Colon (tissue), 2 donors: Measurements from ENCODE around the gene APOB.

ENCODE experiments used
- FAIRE-seq: peaks from 2 replicates; lab custom pipeline; 2012; peaks lifted over from hg19 to GRCh38; lab: Jason Lieb, UNC
- donor health status: control.
- donor health status: control.

Gene APOB, protein sequence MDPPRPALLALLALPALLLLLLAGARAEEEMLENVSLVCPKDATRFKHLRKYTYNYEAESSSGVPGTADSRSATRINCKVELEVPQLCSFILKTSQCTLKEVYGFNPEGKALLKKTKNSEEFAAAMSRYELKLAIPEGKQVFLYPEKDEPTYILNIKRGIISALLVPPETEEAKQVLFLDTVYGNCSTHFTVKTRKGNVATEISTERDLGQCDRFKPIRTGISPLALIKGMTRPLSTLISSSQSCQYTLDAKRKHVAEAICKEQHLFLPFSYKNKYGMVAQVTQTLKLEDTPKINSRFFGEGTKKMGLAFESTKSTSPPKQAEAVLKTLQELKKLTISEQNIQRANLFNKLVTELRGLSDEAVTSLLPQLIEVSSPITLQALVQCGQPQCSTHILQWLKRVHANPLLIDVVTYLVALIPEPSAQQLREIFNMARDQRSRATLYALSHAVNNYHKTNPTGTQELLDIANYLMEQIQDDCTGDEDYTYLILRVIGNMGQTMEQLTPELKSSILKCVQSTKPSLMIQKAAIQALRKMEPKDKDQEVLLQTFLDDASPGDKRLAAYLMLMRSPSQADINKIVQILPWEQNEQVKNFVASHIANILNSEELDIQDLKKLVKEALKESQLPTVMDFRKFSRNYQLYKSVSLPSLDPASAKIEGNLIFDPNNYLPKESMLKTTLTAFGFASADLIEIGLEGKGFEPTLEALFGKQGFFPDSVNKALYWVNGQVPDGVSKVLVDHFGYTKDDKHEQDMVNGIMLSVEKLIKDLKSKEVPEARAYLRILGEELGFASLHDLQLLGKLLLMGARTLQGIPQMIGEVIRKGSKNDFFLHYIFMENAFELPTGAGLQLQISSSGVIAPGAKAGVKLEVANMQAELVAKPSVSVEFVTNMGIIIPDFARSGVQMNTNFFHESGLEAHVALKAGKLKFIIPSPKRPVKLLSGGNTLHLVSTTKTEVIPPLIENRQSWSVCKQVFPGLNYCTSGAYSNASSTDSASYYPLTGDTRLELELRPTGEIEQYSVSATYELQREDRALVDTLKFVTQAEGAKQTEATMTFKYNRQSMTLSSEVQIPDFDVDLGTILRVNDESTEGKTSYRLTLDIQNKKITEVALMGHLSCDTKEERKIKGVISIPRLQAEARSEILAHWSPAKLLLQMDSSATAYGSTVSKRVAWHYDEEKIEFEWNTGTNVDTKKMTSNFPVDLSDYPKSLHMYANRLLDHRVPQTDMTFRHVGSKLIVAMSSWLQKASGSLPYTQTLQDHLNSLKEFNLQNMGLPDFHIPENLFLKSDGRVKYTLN (N-terminal part only)

DNA sequence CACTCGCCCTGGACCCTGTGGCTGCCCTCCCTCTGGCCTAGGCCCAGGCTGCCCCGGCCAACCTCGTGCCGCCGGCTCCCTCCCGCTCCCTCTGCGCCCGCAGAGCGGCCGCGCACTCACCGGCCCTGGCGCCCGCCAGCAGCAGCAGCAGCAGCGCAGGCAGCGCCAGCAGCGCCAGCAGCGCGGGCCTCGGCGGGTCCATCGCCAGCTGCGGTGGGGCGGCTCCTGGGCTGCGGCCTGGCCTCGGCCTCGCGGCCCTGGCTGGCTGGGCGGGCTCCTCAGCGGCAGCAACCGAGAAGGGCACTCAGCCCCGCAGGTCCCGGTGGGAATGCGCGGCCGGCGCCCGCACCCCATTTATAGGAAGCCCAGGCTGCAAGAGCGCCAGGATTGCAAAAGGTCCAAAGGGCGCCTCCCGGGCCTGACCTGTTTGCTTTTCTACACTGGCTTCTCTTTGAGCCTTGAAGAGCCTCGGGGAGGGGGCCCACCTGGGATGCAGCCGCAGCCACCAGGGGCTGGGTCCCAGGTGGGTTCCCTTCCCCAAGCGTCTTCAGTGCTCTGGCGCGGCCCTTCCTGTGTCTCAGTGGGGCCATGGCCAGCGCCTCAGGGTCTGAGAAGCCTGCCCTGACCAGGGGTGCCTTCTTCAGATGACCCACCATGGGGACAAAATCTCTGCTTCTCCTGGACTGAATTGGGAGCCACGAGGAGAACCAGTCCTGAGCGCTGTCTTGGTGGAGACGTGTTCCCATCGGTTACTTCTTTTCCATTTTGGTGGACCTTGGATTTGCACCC, at the start of gene APOB:
Gene APOB, minus strand, starts transcription at position 330 of the 789 bp plus-strand sequence. Its CDS starts 128 bp downstream, at position 202.
- FAIRE-seq: no peak

DNA sequence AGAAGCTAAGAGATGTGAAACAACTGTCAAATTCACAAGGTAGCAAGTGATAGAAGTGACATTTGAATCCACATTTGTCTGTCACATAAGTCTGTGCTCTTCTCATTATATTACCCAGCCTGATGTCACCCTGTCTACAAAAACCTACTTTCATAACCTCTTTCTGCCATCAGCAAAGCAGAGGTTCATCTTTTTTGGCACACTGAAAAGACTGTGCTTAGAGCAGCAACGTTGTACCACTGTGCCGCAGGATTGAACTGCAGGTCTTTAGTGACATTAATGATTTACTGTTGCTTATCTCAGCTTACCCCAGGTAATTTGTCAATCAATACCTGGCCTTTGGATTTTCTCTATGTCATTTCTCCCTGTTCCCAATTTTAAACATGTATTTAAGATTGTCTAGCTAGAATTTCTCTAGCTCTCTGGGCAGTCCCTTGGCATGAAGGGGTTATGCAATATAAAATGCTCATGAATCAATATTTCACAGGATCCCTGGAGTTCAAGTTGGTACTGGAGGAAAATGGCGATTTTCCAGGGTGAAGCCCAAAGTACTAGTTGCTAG, 48.5 kb upstream of the APOB start:
- no peak for FAIRE-seq

DNA sequence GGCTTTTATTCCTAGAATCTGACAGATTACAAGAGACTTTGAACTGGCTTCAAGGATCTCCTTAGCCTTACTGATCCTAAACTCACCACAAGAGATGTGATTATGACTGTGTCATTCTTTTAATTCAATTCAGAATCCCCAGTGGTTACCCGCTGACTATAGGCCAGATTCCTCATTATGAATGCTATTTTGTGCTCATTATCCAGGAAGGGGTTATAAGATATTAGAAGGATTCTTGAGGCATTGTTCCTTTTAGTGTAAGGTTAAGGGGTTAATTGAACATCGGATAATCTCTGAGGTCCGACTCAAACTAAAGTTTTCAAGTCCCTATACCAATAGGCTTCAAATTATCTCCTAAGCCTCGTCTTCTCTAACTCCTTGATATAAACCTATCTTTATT, 40.5 kb upstream of the APOB start:
- FAIRE-seq: no peak

DNA sequence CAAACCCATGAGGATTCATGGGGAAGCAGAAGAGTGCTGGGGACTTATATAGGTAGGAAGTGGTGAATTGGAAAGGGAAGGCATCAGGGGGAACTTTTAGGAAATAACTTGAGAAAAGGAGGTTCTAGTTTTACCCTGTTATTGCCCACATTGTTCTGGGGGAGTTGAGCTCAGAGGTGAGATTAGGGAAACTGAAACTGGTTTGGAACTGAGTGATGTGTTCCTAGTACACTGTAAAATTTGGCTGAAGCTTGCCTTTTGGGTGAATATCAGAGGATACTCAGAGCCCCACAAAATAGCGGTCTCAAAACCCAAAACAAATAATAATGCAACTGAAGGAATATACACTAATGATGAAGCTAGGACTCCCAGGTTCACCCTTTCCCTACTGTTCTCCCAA, 39.6 kb upstream of the APOB start:
- no peak for FAIRE-seq

DNA sequence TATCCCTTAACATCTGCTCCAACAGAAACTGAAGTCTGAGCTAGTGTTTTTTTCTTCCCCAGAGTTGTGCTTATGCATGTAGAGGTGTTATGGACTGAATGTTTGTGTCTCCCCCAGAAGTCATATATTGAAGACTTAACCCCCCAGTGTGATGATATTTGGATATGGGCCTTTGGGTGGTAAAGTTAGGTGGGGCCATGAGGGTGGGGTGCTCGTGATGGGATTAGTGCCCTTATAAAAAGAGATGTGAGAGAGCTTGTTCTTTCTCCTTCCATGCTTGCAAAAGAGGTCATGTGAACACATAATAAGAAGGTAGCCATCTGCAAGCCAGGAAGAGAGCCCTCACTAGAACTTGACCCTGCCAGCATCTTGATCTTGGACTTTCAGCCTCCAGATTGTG, 34.4 kb upstream of the APOB start:
- no peak for FAIRE-seq

DNA sequence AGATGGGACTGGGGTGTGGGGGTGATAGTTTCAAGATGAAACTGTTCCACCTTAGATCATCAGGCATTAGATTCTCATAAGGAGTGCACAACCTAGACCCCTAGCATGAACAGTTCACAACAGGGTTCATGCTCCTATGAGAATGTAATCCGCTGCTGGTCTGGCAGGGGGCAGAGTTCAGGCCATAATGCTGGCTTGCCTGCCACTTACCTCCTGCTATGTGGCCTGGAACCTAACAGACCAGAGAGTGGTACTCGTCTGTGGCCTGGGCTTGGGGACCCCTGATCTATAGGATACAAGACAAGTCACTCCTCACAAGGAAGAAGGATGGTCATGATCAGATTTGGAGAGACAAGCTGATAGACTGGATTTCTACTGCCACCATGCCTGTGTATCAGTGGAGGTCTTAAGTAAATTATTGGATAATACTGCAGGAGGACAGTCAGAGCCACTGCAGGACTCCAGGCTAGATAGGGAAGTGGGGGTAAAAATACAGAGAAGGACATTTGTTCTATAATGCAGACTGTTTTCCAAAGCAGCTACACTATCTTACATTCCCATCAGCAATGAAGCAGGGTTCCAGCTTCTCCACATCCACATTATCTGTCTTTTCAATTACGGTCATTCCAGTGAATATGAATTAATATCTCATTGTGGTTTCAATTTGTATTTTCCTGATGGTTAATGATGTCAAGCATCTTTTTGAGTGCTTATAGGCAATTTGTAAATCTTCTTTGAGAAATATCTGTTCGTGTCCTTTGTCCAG, 28.8 kb upstream of the APOB start:
- FAIRE-seq: no peak

DNA sequence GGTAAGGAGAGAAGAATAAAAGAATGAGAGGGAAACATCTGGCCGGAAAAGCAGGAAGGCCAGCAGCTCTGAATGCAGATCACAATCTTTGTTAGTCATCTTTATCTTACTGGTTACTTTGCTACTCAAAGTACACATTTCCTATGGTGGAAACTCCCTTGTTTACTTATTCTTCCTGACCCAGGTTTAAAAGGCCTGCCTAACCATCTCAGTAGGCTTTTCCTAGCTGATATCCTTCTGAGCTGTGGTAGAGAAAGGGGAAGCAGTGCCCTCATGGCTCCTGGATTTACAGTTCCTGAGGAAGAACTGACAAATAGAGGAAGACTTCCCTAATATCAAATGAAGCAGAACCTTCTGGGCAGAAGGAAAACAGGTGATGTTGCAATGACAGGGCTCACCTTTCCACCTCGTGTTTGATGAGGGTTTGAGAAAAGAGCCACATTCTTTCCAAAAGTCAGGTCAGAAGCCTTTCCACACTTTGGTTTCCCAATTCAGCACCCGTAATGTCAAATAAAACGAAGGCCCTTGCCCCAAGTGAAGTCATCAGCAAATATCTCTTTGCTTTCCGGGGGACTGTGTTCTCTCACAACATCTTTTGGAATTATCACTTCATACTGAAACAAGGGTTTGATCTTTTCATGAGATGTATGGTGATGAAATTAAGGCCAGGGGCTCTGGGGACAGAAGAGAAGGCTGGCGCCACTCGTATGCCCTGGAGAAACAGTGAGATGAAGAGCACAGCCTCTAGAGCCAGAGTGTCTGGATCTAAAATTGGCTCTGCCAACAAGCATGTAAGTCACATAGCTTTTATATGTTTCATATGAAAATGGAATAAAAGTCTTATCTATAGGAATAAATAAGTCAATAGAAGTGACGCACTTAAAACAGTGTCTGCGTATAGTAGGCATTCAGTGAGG, 26.7 kb upstream of the APOB start:
- FAIRE-seq: no peak

DNA sequence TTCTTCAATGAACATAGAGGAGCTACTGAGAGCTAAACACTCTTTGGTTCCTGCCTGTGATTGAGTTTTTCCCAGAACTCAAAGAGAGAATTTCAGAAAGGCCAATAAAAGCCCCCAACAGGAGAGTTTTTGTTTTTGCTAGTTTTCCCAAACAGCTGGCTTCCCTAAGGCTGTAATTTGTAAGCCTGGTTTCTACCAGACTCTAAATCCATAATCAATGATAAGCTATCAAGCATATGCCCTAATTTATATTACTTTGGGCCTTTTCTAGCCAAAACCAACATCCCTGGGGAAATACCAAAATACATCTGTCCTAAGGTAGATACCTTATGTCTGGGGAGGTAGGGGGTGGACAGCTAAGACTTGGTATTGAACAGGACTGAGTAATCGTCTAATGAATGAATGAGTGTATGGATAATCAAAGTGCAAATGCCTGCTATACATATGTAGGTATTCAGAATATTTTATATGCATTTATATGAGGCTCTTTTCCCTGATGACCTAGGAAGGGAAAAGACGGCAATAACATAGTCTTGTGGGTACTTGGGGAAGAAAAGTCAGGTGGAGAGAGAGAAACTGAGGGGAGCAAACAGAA, 26.0 kb upstream of the APOB start:
- FAIRE-seq: no peak

DNA sequence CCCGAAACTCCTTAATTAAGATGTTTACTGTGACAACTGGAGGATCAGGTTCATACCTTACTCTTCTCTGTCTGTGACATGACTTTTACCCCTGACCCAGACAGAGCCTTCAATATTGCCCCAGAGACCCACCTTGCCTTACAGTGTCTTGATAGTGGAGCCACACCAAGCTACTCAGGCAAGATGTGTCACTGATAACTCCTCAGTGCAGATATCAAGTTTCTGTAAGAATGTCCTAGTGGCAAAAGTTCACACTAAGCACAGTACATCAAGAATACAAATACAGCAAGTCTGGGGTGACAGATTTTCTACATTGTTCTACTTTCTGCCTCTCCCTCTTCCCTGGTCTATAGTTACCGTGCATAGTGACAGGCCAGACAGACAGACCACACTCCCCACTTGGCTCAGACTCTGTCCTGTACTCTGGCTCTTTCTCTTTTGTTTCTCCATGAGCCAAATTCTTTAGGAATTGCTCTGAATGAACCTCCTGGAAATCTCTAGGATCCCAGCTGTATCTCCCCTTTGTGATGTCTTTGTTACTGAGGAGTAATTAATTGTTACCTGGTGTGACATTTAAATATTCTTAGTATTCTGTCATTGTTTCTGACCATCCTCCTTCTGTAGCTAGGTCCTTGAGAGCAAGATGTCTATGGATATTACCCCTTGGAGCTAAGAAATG, 24.1 kb upstream of the APOB start:
- no peak for FAIRE-seq

DNA sequence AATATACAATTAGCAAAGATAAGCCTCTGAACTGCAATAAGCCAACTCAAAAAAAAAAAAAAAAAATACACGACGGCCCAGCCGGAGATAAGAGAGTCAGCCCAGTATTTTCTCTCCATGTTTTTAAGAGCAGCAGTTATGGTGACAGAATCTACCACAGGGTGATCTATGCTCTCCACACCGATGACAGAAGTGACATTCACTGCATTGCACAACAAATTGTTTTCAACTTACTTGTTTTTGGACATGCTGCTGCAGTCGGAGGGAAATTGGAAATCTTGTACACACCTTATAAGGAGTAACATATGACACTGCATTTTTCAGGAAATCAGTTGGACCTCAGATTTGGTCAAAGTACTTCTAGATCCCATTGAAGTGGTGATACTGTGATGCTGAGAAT, 23.3 kb upstream of the APOB start:
- FAIRE-seq: no peak

DNA sequence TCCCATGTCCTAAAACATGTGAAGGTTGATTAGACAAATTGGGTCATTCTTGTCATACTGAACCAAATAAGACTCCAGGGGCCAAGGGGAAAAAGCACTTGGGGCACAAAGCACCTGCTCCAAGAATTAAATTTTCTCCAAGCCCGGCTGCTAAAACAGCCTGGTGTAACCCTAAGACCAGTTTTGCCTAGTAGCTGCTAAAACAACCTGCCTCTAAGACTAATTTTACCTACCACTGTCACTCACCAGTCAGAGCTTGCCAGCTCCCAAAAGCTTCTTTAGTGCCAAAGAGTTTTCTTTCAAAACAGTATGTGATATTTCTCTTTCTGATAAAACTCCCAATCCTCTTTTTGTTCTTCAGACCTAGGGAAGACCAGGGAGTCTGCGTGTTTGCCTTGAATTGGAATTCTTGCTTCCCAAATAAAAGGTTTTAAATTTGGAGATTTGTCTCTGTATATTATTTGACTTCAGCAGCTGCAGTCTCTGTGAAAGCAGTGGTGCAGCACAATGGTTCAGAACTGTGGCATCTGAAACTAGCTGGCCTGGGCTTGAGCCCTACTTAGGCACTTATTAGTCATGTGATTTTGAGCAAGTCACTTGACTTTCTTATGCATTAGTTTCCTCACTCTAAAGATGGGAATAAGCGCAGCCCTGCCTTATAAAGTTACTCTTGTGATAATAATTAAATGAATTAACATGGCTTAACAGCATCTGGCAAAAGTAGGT, 16.2 kb upstream of the APOB start:
- FAIRE-seq: no peak

DNA sequence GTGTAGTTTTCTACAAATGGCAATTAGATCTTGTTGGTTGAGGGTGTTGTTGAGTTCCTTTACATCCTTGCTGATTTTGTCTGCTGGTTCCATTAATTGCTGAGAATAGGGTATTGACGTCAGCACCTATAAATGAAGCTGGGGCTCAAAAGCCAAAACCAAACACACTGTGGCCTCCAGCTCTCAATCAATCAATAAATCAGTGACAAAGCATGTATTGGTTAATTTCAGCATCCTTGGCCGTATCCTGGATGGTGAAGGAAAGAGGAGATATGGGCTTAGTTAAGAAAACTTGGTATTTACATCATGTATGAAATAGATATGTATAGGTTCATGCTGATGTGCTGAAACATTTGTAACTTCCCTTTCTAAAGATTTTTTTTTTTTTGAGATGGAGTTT, 13.2 kb upstream of the APOB start:
- FAIRE-seq: no peak

DNA sequence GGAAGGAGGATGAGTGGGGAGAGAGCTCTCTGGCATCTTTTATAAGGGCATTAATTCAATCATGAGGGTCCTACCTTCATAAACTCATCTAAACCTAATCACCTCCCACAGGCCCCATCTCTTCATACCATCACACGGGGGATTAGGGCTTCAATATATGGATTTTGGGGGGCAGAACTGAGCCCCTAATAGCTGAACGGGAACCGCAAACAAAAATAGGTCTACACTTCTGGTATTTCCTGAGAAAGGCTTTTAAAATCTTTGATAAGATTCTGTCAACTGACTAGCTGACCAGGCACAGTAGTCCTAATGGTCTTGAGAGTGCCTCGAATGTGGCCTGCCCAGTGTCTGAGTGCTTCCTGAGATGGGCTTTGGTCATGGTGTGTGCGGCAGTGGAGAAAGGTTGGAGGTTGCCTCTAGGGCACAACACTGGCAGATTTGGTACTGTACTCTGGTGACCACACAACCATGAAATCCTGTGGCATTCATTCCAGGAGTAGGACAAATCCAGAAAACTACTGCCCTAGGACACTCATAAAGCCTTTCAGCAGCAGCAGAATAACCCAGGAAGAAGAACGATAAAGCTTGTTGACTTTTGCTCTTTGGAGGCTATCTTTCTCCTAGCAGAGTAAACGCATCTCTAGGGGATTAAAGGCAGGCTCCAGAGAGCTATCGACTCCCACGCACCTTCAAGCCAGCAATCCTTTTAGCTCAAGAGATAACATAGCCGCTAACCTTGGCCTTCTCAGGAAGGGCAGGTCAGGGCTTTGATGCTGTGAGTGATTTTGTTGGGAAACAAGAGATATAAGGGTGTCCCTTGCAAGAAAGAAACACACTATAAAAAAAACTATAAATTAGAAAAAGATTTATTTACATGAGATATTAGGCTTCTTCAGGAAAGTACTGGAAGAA, 12.3 kb upstream of the APOB start:
- no peak for FAIRE-seq

DNA sequence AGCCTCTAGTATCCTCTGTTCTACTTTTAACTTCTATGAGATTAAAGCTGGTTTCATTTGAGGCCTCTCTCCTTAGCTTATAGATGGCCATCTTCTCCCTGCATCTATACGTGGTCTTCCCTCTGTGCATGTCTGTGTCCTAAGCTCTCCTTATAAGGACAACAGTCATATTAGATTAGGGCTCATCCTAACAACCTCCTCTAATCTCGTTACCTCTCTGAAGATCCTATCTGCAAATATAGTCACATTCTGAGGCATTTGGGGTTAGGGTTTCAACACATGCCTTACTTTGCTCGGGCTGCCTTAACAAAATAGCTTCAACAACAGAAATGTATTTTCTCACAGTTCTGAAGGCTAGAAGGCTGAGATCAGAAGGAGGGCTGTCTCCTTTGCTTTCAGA, 11.6 kb upstream of the APOB start:
- no peak for FAIRE-seq

DNA sequence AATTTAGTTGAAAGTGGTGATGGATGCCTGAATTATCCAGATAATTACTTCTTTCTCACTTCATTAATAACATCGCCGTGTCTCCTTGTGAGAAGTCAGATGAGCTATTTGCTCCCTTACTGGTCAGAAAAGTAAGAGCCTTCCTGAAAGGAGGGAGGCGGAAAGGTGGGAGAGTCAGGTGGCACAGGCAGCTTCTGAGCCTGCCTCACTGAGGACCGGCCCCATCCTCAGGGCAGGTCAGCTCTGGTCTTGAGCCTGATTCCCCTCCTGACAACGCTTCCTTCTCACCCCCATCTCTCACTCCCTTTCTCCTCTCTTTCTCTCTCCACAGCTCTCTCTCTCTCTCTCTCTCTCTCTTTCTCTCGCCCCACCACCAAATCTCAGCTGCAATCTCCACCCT, 10.1 kb upstream of the APOB start:
- no peak for FAIRE-seq

DNA sequence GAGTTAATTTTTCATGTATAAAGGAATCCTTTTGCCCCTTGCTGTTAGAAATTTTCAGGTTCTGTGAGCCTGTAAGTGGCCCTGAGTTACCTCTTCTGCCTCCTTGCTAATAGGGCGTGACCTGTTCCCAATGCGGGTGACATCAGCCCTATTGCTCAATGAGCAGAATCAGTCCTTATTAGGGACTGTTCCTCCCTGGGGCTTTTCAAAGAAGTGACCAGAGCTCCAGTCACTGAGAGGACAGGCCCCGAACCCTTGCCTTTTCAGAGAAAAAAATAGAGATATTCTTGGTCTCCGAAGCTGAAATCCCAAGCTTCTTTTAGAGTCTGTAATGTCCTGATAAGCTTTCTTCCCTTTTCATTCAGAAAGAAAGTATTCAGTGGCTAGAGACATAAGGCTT, 8.2 kb upstream of the APOB start:
- FAIRE-seq: no peak

DNA sequence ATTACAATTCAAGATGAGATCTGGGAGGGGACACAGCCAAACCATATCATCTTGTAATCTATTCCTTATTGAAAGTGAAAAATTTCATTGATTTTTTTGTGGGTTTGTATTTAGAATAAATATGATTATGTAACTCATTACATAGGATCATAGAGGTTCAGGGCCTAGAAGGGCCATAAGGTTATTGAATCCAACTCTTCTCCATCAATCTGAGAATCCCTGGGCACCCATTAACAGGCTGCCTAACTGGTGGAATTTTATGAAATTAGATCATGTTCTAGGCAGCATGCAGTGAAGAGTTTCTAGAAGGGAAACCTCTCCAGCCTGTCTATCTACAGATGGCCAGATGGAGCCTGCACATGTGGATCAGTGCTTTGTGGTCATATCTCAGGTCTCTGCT, 6.3 kb upstream of the APOB start:
- no peak for FAIRE-seq
